ENCODE measurements around the gene ARHGAP1.

DNA sequence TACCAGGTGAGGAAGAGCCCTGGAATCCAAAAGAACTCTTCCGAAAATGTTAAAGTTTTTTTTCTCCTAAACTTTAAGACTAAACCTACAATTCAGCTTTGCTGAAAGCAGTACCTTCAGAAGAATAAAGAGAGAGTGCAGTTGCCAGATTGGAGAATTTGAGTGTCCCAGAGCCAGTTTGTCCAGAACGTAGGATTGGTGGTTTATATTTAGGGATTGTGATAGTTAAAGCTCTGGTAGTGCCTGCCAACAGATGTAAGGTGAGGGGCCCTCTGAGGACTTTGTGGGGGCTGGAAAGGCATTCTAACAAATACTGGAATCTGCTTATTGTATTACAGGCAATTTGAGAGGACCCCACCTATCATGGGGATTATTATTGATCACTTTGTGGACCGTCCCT is 43.2 kb downstream of the ARHGAP1 start:
- TF ChIP-seq CTCF (IDR thresholded peaks at IDR 0.05; ENCODE audit: extremely low read depth in 1 of 2, insufficient read depth in 1 of 2, low read depth in 1 of 2, low read length in 2 of 2) (no peak), POLR2A (IDR thresholded peaks at IDR 0.05; ENCODE audit: low read depth, low read length) (no peak), EZH2 (IDR thresholded peaks at IDR 0.05; ENCODE audit: borderline replicate concordance, low read depth, low read length, severe bottlenecking) (no peak), POLR2AphosphoS5 (IDR thresholded peaks at IDR 0.05; ENCODE audit: insufficient read depth, low read depth, low read length) (no peak), FOS (IDR thresholded peaks at IDR 0.05; ENCODE audit: borderline replicate concordance, insufficient read depth, low read length) (no peak), JUN (IDR thresholded peaks at IDR 0.05; ENCODE audit: borderline replicate concordance, insufficient read depth, insufficient read length, low read depth) (no peak)
